GM18867 (cell line): Measurements from ENCODE around the gene DNAAF8.
A peak's percentile ranks its signal among the peaks of the same experiment; 100 is the strongest.

ENCODE experiments used
- ATAC-seq: cut with Tn5 transposase; IDR thresholded peaks from one replicate; pipeline ENCODE4 v1.9.1; 2021; ENCODE audit warnings: mild to moderate bottlenecking, moderate library complexity; ENCODE audit not compliant: unreplicated experiment

The DNAAF8 gene

DNA sequence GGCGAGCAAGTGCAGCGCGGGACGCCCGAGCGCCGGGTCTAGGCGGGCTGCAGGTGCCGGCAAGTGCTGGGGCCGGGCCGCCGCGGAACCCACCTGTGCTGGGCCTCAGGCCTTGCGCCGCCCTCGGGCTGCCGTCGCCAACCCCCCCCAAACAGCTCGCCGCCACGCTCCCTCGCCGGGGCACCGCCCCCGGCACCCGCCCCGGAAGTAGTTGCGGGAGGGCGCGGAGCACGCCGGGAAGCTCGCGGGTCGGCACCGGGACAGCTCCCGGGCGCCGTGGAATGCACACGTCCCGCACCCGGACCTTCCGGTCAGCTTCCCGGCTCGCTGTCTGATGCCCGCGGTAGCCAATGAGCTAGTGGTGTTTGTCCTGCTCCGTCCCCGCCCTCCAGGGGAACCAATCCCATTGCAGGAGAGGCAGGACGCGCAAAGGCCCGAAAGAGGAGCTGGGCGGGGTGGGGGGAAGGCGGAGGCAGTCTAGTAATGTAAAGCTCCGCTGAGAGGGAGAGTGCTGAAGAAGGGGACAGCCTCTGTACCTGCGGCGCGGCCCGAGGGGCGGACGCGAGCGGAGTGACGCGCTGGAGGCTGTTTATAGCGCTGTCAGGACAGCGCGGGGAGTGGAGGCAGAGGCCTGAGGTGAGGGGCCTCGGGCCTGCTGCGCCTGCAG is at the start of gene DNAAF8, which contains the start of gene ANKS3:
Gene DNAAF8 (plus strand): TSS at position 475 of the 667 bp plus-strand sequence. CDS start 1,978 bp downstream, outside the sequence.
Gene ANKS3 (minus strand): TSS at position 209 of the 667 bp plus-strand sequence. CDS start 4,122 bp downstream, outside the sequence.
- peak; percentile 77 for ATAC-seq

- no peak for ATAC-seq
Measured at GRCh38 chr16:4684763-4685162, 49.6 kb upstream of the DNAAF8 start.

- no peak for ATAC-seq
Measured at GRCh38 chr16:4685292-4685691, 49.0 kb upstream of the DNAAF8 start.

GRCh38 chr16:4685776-4686496 is 48.4 kb upstream of the DNAAF8 start:
- no peak for ATAC-seq

- no peak for ATAC-seq
Measured at GRCh38 chr16:4686497-4687210, 47.7 kb upstream of the DNAAF8 start.

DNA sequence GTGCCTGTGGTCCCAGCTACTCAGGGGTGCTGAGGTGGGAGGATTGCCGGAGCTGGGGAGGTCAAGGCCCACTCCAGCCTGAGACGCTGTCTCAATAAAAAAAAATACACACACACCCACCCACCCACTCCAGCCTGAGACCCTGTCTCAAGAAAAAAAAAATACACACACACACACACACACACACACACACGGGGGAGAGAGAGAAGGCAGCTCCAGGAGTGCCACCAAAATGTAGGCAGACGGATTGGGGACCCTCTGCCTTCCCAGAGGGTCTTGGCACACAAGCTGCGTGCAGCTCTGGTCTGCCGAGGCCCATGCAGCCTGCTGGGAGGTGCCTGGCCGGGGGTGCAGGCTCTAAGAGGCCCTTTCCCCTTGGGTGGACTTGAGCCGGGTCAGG is 46.9 kb upstream of the DNAAF8 start:
- no peak for ATAC-seq

DNA sequence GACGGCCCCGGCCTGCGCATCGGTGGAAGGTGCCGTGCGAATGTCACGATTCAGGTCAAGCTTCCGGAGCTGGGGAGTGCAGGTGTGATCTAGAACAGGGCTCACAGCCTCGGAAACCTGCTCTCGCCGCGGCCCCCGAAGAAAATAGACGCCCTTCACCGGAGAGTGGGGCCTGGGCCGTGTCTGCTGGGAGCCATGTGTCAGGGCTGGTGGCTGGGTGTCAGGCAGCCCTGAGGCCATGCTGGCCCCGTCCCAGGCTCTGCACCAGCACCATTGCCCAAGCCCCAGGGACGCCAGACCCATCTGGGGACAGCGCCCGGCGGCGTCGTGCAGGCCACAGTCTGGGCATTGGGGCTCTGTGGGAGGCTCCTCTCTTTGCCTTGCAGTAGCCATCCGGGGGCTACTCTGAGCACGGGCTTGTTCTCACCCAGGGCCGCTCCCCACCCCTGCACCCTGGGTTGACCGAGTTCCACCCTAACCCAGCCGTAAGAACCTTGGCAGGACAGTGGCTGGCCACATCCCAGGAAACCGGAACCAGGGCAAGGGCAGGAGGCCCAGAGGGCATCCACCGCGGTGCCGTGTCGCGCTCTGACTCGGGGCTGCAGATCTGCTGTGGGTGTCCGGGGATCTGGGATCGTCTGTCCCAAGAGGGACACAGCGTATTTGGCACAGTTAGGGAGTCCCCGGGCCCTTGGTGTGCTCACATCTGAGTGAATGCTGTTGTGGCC is 46.2 kb upstream of the DNAAF8 start:
- ATAC-seq = no peak

DNA sequence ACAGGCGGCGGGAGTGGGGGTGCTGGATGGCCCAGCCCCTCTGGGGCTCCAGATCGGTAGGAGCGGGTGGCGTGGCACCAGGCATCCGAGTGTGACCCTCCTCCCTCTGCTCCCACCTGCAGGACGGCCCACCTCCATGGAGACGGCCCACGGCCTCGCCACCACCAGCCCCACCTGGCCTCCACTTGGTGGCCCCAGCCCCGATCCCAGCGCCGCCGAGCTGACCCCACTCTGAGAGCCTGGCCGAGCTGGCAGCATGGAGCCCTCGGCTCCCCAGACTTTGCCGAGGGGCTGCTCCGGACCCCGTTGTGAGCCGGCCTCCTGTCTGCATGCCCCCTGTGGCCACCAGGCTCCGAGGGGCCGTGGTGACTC is 45.7 kb upstream of the DNAAF8 start:
- ATAC-seq = no peak

GRCh38 chr16:4689091-4689671 is 45.2 kb upstream of the DNAAF8 start:
- ATAC-seq = no peak

- no peak for ATAC-seq
Measured at GRCh38 chr16:4689864-4690704, 44.3 kb upstream of the DNAAF8 start.

DNA sequence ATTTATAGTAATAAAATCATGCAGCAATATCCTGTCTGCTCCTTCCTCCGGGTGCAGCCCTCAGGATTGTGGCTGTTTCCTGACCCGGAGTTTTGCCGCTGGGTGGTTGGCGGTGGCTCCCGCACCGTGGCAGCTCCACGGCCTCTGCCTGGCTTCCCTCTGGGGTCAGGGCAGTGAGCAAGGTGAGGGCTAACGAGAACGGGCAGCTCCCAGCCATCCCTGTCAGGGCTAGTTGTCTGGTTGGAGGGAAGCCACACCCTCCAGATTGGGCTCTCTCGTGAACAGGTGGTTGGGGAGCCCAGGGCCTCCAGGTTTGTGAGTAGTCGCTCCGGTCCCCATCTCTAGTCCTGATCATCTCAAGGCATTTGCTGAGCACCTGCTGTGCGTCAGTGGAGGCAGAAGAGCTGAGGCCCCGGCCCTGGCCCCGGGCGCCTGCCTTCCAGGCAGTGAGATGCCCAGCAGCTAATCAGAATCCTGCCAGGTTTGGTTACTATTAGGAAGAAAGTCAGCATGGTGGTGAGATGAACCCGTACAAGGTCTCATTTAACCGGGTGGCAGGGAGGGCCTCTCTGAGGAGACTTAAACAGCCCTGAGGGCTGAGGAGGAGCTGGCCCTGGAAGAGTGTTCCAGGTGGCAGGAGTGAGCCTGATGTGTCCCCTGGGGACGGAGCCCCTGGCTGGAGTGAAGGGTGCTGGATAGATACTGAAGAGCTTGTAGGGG is 43.2 kb upstream of the DNAAF8 start:
- ATAC-seq = no peak

GRCh38 chr16:4691666-4692412 is 42.5 kb upstream of the DNAAF8 start:
- no peak for ATAC-seq

GRCh38 chr16:4692460-4693295 is 41.7 kb upstream of the DNAAF8 start:
- peak; percentile 12 for ATAC-seq

DNA sequence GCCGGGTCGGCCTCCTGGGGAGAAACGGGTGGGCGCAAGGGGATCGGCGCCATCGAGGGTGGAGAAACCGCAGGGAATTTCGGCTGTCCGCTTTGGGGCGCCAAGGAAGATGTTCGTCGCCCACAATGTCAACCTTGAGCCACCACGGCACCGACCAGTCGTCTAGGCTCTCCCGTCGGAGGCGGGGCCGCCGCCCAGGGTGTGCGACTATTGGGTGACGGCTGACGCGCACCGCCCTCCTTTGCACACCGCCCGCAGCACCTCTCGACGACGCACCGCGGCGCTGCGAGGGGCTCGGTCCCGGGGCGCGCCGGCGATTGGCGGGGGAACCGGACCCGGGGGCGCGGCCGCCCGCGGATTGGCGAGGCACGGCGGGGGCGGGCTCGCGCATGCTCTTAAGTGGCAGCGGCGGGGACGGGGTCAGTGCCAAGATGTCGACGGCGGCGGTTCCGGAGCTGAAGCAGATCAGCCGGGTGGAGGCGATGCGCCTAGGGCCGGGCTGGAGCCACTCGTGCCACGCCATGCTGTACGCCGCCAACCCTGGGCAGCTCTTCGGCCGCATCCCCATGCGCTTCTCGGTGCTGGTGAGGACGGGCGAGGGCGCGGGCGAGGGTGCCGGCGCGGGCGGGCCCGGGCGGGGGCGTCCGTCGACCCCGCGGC is 40.9 kb upstream of the DNAAF8 start, which contains the start of gene NUDT16L1:
Gene NUDT16L1 (plus strand): TSS at position 267 of the 660 bp plus-strand sequence. CDS start 165 bp downstream, at position 432.
- ATAC-seq = peak; percentile 88

DNA sequence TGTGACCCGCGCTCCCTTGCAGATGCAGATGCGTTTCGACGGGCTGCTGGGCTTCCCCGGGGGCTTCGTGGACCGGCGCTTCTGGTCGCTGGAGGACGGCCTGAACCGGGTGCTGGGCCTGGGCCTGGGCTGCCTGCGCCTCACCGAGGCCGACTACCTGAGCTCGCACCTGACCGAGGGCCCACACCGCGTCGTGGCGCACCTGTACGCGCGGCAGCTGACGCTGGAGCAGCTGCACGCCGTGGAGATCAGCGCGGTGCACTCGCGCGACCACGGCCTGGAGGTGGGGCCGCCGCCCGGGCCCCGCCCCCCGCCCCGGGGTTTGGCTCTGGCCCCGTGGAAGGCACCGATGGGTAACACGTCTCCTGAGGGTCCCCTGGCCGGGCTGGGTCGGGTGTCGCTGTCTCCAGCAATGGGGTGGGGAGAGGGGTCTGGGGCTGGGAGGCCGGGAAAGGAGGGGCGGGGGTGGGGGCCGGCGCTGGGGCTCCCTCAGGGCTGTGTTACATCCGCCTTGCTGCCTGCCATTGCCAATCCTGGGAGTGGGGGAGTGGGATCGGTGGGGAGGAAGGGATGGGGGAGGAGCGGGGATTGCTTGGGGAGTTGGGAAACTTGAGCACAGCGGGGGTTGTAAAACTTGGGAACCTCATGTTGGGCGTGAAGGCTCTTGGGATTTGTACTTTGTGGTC is 40.2 kb upstream of the DNAAF8 start:
- peak; percentile 5 for ATAC-seq
